ENCODE results near the gene AURKA.
"Not testable (repeated sequence)": the region's sequence is repeated elsewhere in the genome, so short reads cannot be mapped to it uniquely, and the experiment has no call there.

AURKA gene

DNA sequence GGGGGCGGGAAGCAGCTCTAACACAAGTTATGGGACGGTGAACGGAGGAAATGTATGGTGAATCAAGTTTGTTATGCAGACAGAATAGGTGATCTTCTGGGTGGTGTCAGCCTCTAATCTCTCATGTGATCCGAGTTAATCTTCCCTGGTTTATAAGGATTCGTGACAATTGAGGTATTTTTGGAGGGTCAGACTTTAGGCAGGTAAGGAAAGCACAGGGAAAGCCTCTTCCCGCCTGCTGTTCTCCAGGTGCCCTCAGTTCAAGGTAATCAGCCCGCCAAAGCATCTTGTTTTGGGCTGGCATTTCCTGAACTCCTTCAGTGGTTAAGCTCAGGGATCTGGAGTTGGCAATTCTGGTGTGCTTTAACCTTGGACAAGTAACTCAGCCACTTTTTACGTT is 1.6 kb upstream of the AURKA start:
- Histone ChIP-seq H3K36me3 (ENCODE audit: low read depth) (peaks cover 73% of the 10 kb centered on the region), H3K27me3 (ENCODE audit: insufficient read depth, poor library complexity, severe bottlenecking) (no peaks in the 10 kb centered on the region), H3K9me3 (ENCODE audit: severe bottlenecking) (no peaks in the 10 kb centered on the region), H3K4me3 (ENCODE audit: severe bottlenecking) (peak overlapping the region; percentile 69), H3K4me1 (ENCODE audit: insufficient read depth, poor library complexity, severe bottlenecking) (peaks cover 13% of the 10 kb centered on the region), H3K27ac (ENCODE audit: poor library complexity, severe bottlenecking) (peak overlapping the region; percentile 87)
- ATAC-seq (ENCODE audit: low read depth) (no peak), DNase-seq (ENCODE audit: low spot score) (no peak)
- TF ChIP-seq, protein P1, sequence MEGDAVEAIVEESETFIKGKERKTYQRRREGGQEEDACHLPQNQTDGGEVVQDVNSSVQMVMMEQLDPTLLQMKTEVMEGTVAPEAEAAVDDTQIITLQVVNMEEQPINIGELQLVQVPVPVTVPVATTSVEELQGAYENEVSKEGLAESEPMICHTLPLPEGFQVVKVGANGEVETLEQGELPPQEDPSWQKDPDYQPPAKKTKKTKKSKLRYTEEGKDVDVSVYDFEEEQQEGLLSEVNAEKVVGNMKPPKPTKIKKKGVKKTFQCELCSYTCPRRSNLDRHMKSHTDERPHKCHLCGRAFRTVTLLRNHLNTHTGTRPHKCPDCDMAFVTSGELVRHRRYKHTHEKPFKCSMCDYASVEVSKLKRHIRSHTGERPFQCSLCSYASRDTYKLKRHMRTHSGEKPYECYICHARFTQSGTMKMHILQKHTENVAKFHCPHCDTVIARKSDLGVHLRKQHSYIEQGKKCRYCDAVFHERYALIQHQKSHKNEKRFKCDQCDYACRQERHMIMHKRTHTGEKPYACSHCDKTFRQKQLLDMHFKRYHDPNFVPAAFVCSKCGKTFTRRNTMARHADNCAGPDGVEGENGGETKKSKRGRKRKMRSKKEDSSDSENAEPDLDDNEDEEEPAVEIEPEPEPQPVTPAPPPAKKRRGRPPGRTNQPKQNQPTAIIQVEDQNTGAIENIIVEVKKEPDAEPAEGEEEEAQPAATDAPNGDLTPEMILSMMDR (IDR thresholded peaks at IDR 0.05; ENCODE audit: poor library complexity, severe bottlenecking) = no peak

DNA sequence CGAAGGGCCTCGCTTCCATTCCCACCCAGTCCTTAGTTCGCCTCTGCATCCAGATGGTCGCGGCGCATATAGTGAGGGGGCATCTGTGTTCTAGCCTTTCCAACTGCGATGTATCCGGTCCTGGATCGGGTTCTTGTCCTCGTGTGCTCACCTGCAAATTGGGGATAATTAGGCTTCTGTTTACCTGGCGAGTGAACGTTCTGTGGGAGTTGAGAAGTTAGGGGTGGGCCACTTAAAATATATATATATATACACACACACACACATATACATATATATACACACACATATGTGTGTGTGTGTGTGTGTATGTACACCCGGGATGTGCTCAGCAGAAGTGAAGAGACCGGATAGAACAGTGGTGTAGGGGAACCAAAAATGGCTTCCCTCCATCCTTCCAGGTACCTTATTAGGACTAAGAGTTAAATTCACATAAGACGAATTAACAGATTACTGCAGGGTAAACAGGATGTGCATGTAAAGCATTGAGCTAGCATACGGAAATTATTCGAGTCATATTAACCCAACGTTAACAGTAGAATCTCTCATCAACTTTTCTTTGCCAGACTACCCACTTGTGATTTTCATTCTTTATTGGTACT is 967 bp upstream of the AURKA start:
- Histone ChIP-seq H3K4me3 (ENCODE audit: severe bottlenecking) (peak overlapping the region; percentile 69), H3K27me3 (ENCODE audit: insufficient read depth, poor library complexity, severe bottlenecking) (no peaks in the 10 kb centered on the region), H3K27ac (ENCODE audit: poor library complexity, severe bottlenecking) (peak overlapping the region; percentile 87), H3K4me1 (ENCODE audit: insufficient read depth, poor library complexity, severe bottlenecking) (peaks cover 13% of the 10 kb centered on the region), H3K36me3 (ENCODE audit: low read depth) (peaks cover 73% of the 10 kb centered on the region), H3K9me3 (ENCODE audit: severe bottlenecking) (no peaks in the 10 kb centered on the region)
- TF ChIP-seq, protein P1 (IDR thresholded peaks at IDR 0.05; ENCODE audit: poor library complexity, severe bottlenecking) = no peak
- DNase-seq (ENCODE audit: low spot score) (no peak), ATAC-seq (ENCODE audit: low read depth) (no peak; the same call in 2 of the 3 replicates)

DNA sequence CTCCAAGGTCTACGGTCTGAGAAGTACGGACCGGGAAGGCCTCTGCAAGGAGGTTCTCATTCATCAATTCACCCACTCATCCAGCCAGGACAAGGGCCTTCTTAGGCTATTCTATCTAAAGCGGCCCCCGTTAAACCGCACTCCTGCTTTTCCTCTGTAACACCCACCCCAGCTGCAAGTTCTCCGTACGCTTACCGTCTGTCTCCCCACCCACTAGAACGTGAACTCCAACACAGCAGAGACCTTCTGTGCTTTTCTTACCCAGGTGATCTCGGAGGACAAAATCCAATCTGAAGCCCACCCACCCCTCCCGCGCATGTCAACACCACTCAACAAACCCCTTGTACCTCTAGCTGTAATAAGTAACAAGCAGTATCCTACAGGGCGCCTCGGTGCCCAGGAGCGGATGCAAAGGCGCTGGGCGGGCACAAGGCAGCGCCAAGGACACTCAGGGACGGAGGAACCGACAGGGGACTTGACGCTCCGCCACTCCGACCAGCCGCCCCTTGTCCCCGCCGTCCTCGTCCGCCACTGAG is 351 bp downstream of the AURKA start:
- peak overlapping the region; percentile 69 for H3K4me3 ChIP-seq (ENCODE audit: severe bottlenecking)
- H3K27me3 ChIP-seq (ENCODE audit: insufficient read depth, poor library complexity, severe bottlenecking) = no peaks in the 10 kb centered on the region
- H3K36me3 ChIP-seq (ENCODE audit: low read depth) = peaks cover 73% of the 10 kb centered on the region
- peak overlapping the region; percentile 87 for H3K27ac ChIP-seq (ENCODE audit: poor library complexity, severe bottlenecking)
- no peaks in the 10 kb centered on the region for H3K9me3 ChIP-seq (ENCODE audit: severe bottlenecking)
- peaks cover 13% of the 10 kb centered on the region for H3K4me1 ChIP-seq (ENCODE audit: insufficient read depth, poor library complexity, severe bottlenecking)
- TF ChIP-seq, protein P1 (IDR thresholded peaks at IDR 0.05; ENCODE audit: poor library complexity, severe bottlenecking) = no peak
- DNase-seq (ENCODE audit: low spot score) (peak; percentile 81), ATAC-seq (ENCODE audit: low read depth) (peak; percentile 44)

DNA sequence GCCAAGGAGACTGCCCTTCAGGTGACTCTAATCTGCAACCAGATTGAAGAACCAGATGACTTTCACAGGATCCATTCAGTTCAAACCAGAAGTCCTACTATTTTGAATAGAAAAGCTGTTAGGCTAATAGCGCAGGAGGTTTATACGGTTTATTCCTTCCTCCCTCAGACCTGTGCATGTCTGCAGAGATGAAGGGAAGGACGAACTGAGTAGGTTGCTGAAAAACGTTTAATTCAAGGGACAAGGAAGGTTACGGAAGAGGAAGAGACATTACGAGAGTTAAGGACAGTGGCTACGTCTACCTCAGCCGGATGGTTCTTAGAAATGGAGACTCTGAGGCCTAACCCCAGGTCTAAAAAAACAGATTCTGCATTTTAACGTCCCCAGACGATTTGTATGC is 978 bp downstream of the AURKA start:
- Histone ChIP-seq H3K27me3 (ENCODE audit: insufficient read depth, poor library complexity, severe bottlenecking) (no peaks in the 10 kb centered on the region), H3K27ac (ENCODE audit: poor library complexity, severe bottlenecking) (peak overlapping the region; percentile 87), H3K4me1 (ENCODE audit: insufficient read depth, poor library complexity, severe bottlenecking) (peaks cover 13% of the 10 kb centered on the region), H3K4me3 (ENCODE audit: severe bottlenecking) (peak overlapping the region; percentile 69), H3K9me3 (ENCODE audit: severe bottlenecking) (no peaks in the 10 kb centered on the region), H3K36me3 (ENCODE audit: low read depth) (peaks cover 73% of the 10 kb centered on the region)
- DNase-seq (ENCODE audit: low spot score) (no peak), ATAC-seq (ENCODE audit: low read depth) (no peak)
- TF ChIP-seq, protein P1 (IDR thresholded peaks at IDR 0.05; ENCODE audit: poor library complexity, severe bottlenecking) = no peak

DNA sequence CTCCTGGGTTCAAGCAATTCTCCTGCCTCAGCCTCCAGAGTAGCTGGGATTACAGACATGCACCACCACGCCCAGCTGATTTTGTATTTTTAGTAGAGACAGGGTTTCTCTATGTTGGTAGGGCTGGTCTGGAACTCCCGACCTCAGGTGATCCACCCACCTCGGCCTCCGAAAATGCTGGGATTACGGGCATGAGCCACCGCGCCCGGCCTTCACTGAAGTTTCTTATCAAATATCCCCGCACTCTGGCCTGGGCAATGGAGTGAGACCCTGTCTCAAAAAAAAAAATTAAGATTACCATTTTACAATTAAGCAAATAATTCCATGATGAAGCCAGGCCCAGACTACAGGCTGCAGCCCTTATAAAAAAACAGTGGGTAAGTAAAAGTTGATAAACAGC is 1.6 kb downstream of the AURKA start:
- not testable (repeated sequence) for H3K27me3 ChIP-seq (ENCODE audit: insufficient read depth, poor library complexity, severe bottlenecking); ATAC-seq (ENCODE audit: low read depth); H3K27ac ChIP-seq (ENCODE audit: poor library complexity, severe bottlenecking); DNase-seq (ENCODE audit: low spot score); H3K9me3 ChIP-seq (ENCODE audit: severe bottlenecking)
- peaks cover 73% of the 10 kb centered on the region for H3K36me3 ChIP-seq (ENCODE audit: low read depth)
- peak overlapping the region; percentile 69 for H3K4me3 ChIP-seq (ENCODE audit: severe bottlenecking)
- H3K4me1 ChIP-seq (ENCODE audit: insufficient read depth, poor library complexity, severe bottlenecking) = peaks cover 13% of the 10 kb centered on the region

Measured in RWPE2 (cell line).